Nephron (organoid): ENCODE results near the gene OR2Y1.

Experiments
- H3K27ac Mint-ChIP-seq, 3 experiments: 2 replicates each; pipeline ENCODE4 v1.8.0; 2020; ENCODE audit warnings: mixed read lengths in 3 of 3, mild to moderate bottlenecking in 2 of 3, moderate library complexity in 1 of 3
- H3K27me3 Mint-ChIP-seq: 2 replicates; pipeline ENCODE4 v1.8.0; 2021; ENCODE audit warnings: low read depth, mild to moderate bottlenecking, moderate library complexity, mixed read lengths
- H3K36me3 Mint-ChIP-seq: 2 replicates; pipeline ENCODE4 v1.8.0; 2020; ENCODE audit warnings: low read depth, mixed read lengths
- H3K4me1 Mint-ChIP-seq: 2 replicates; pipeline ENCODE4 v1.8.0; 2020; ENCODE audit warnings: mixed read lengths
- H3K4me3 Mint-ChIP-seq, 3 experiments: 2 replicates each; pipeline ENCODE4 v1.8.0; 2020; ENCODE audit warnings: mild to moderate bottlenecking in 3 of 3, mixed read lengths in 3 of 3, moderate library complexity in 2 of 3
- H3K9me3 Mint-ChIP-seq: 2 replicates; pipeline ENCODE4 v1.8.0; 2020; ENCODE audit warnings: mixed read lengths
- CTCF ChIP-seq, 3 experiments: fragments of 200-600 bp; sonication (generic); IDR thresholded peaks; one replicate each; pipeline ENCODE4 v1.5.0; 2021; ENCODE audit warnings: antibody characterized with exemption in 3 of 3; ENCODE audit not compliant: unreplicated experiment in 3 of 3

OR2Y1 gene

GRCh38 chr5:180723936-180724335 lies 15.9 kb downstream of the OR2Y1 start:
- H3K9me3 Mint-ChIP-seq, result peaks cover 3% of the 10 kb centered on the region
- no peak overlapping the region for H3K4me3 Mint-ChIP-seq
- no peak for TF ChIP-seq CTCF (IDR thresholded peaks at IDR 0.05; ENCODE audit: unreplicated experiment in 3 of 3)
- peaks cover 8% of the 10 kb centered on the region for H3K27me3 Mint-ChIP-seq
- H3K27ac Mint-ChIP-seq, result no peak overlapping the region
- H3K36me3 Mint-ChIP-seq, result no peaks in the 10 kb centered on the region
- no peaks in the 10 kb centered on the region for H3K4me1 Mint-ChIP-seq

- Mint-ChIP-seq H3K4me3 (no peak overlapping the region), H3K9me3 (no peaks in the 10 kb centered on the region), H3K27me3 (peaks cover 14% of the 10 kb centered on the region), H3K4me1 (no peaks in the 10 kb centered on the region), H3K27ac (no peak overlapping the region), H3K36me3 (no peaks in the 10 kb centered on the region)
- no peak for TF ChIP-seq CTCF (IDR thresholded peaks at IDR 0.05; ENCODE audit: unreplicated experiment in 3 of 3)
Measured at GRCh38 chr5:180720486-180720885, 19.4 kb downstream of the OR2Y1 start.

GRCh38 chr5:180719781-180720180 lies 20.1 kb downstream of the OR2Y1 start:
- Mint-ChIP-seq H3K27ac (no peak overlapping the region), H3K9me3 (no peaks in the 10 kb centered on the region), H3K4me3 (no peak overlapping the region), H3K36me3 (no peaks in the 10 kb centered on the region), H3K4me1 (no peaks in the 10 kb centered on the region), H3K27me3 (peaks cover 17% of the 10 kb centered on the region)
- no peak for TF ChIP-seq CTCF (IDR thresholded peaks at IDR 0.05; ENCODE audit: unreplicated experiment in 3 of 3)

GRCh38 chr5:180718810-180719453 lies 20.9 kb downstream of the OR2Y1 start:
- TF ChIP-seq CTCF (IDR thresholded peaks at IDR 0.05; ENCODE audit: unreplicated experiment in 3 of 3), result peak; percentile 63 to 67 (median 67)
- H3K9me3 Mint-ChIP-seq, result no peaks in the 10 kb centered on the region

GRCh38 chr5:180717989-180718388 lies 21.9 kb downstream of the OR2Y1 start:
- no peaks in the 10 kb centered on the region for H3K4me1 Mint-ChIP-seq
- TF ChIP-seq CTCF (IDR thresholded peaks at IDR 0.05; ENCODE audit: unreplicated experiment in 3 of 3), result no peak
- H3K4me3 Mint-ChIP-seq, result no peak overlapping the region
- no peak overlapping the region for H3K27ac Mint-ChIP-seq
- H3K36me3 Mint-ChIP-seq, result peaks cover 3% of the 10 kb centered on the region
- H3K9me3 Mint-ChIP-seq, result no peaks in the 10 kb centered on the region
- H3K27me3 Mint-ChIP-seq, result peaks cover 15% of the 10 kb centered on the region

More at GRCh38 chr5:180718810-180719453, 20.9 kb downstream of the OR2Y1 start:
- no peak overlapping the region for H3K27ac Mint-ChIP-seq
- H3K27me3 Mint-ChIP-seq, result peaks cover 18% of the 10 kb centered on the region
- H3K36me3 Mint-ChIP-seq, result no peaks in the 10 kb centered on the region
- no peak overlapping the region for H3K4me3 Mint-ChIP-seq
- no peaks in the 10 kb centered on the region for H3K4me1 Mint-ChIP-seq

- H3K9me3 Mint-ChIP-seq, result peaks cover 8% of the 10 kb centered on the region
Measured at GRCh38 chr5:180704362-180704761, 35.5 kb downstream of the OR2Y1 start.

More at GRCh38 chr5:180704362-180704761, 35.5 kb downstream of the OR2Y1 start:
- Mint-ChIP-seq H3K36me3 (no peaks in the 10 kb centered on the region), H3K4me3 (no peak overlapping the region), H3K27ac (no peak overlapping the region), H3K4me1 (no peaks in the 10 kb centered on the region), H3K27me3 (peaks cover 9% of the 10 kb centered on the region)
- TF ChIP-seq CTCF (IDR thresholded peaks at IDR 0.05; ENCODE audit: unreplicated experiment in 3 of 3), result no peak
